Measurements from ENCODE around the gene WDR70.
"Not testable (repeated sequence)": the region's sequence is repeated elsewhere in the genome, so short reads cannot be mapped to it uniquely, and the experiment has no call there.

Gene WDR70

DNA sequence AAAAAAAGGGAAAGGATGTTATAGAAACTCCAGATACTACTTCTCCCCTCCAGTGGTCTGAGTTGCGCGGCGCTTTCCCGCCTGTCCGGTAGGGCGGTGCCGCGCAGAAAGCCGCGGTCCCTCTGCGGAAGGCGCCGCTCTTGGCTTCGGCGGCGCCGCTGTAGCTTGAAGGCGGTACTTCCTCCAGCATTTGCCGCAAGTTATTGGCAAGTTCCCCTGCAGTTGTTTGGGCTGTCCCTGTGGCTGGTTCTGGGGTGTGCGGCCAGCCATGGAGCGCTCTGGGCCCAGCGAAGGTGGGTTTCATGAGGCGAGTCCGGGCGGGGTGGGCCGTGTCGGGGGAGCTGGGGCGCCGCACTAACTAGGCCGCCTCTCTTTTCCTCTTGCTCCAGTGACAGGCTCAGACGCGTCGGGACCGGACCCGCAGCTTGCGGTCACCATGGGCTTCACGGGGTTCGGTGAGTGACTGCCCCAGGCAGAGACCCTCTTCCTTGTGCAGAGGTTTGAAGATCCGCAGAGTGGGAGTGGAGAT is at the start of gene WDR70:
WDR70 (plus strand) TSS at position 219 of the 529 bp plus-strand sequence; CDS start at position 269, 50 bp downstream.
- not testable (repeated sequence) for H3K79me2 ChIP-seq (ENCODE audit: insufficient read depth, low read length); H3K27me3 ChIP-seq (ENCODE audit: low read length); H4K20me1 ChIP-seq (ENCODE audit: low read depth, low read length); H3K27ac ChIP-seq (ENCODE audit: low read depth, low read length); H3K36me3 ChIP-seq (ENCODE audit: low read length); H3K9me2 ChIP-seq (replicated peaks; ENCODE audit: insufficient read depth, low read length); H3F3A ChIP-seq (ENCODE audit: insufficient read depth); H3K9me3 ChIP-seq (ENCODE audit: insufficient read depth, low read length)
- peak within 1 kb of the TSS; percentile 91 for H3K4me2 ChIP-seq (ENCODE audit: low read depth, low read length, poor library complexity, severe bottlenecking)
- TF ChIP-seq, protein P1, sequence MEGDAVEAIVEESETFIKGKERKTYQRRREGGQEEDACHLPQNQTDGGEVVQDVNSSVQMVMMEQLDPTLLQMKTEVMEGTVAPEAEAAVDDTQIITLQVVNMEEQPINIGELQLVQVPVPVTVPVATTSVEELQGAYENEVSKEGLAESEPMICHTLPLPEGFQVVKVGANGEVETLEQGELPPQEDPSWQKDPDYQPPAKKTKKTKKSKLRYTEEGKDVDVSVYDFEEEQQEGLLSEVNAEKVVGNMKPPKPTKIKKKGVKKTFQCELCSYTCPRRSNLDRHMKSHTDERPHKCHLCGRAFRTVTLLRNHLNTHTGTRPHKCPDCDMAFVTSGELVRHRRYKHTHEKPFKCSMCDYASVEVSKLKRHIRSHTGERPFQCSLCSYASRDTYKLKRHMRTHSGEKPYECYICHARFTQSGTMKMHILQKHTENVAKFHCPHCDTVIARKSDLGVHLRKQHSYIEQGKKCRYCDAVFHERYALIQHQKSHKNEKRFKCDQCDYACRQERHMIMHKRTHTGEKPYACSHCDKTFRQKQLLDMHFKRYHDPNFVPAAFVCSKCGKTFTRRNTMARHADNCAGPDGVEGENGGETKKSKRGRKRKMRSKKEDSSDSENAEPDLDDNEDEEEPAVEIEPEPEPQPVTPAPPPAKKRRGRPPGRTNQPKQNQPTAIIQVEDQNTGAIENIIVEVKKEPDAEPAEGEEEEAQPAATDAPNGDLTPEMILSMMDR (IDR thresholded peaks at IDR 0.05; ENCODE audit: insufficient read depth, low read length, poor library complexity, severe bottlenecking) = peak; percentile 50
- H3K9ac ChIP-seq (ENCODE audit: low read length) = peak within 1 kb of the TSS; percentile 90
- peak within 1 kb of the TSS; percentile 96 for H2AFZ ChIP-seq (ENCODE audit: low read depth, low read length, severe bottlenecking)
- H3K4me3 ChIP-seq (ENCODE audit: insufficient read depth, low read length, poor library complexity, severe bottlenecking) = peak within 1 kb of the TSS; percentile 95

DNA sequence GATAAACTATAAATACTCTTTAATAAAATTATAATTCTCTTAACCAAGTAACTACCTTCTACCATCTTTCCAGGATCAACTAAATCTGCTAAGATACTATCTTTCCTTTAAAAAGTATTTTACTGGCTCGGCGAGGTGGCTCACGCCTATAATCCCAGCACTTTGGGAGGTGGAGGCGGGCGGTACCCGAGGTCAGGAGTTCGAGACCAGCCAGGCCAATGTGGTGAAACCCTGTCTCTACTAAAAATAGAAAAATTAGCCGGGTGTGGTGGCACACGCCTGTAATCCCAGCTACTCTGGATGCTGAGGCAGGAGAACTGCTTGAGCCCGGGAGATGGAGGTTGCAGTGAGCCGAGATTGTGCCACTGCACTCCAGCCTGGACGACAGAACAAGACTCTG is 44.4 kb upstream of the WDR70 start:
- not testable (repeated sequence) for H3K79me2 ChIP-seq (ENCODE audit: insufficient read depth, low read length); H3K9ac ChIP-seq (ENCODE audit: low read length); H3K9me3 ChIP-seq (ENCODE audit: insufficient read depth, low read length); H3K27ac ChIP-seq (ENCODE audit: low read depth, low read length); H4K20me1 ChIP-seq (ENCODE audit: low read depth, low read length); H3K9me2 ChIP-seq (replicated peaks; ENCODE audit: insufficient read depth, low read length); H3K27me3 ChIP-seq (ENCODE audit: low read length); H3K4me3 ChIP-seq (ENCODE audit: insufficient read depth, low read length, poor library complexity, severe bottlenecking); H3K4me2 ChIP-seq (ENCODE audit: low read depth, low read length, poor library complexity, severe bottlenecking); H2AFZ ChIP-seq (ENCODE audit: low read depth, low read length, severe bottlenecking); H3F3A ChIP-seq (ENCODE audit: insufficient read depth)
- H3K36me3 ChIP-seq (ENCODE audit: low read length) = peaks cover 38% of the 10 kb centered on the region; the same call in 1 of the 2 replicates

DNA sequence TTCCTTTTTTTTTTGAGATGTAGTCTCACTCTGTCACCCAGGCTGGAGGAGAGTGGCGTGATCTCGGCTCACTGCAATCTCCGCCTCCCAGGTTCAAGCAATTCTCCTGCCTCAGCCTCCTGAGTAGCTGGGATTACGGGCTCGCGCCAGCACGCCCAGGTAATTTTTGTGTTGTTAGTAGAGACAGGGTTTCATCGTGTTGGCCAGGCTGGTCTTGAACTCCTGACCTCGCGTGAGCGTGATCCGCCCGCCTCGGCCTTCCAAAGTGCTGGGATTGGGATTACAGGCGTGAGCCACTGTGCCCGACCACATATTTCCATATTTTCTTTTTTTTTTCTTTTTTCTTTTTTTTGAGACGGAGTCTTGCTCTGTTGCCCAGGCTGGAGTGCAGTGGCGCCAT is 36.4 kb upstream of the WDR70 start:
- peaks cover 26% of the 10 kb centered on the region; the same call in 1 of the 2 replicates for H3K36me3 ChIP-seq (ENCODE audit: low read length)
- H3F3A ChIP-seq (ENCODE audit: insufficient read depth); H3K27ac ChIP-seq (ENCODE audit: low read depth, low read length); H3K4me3 ChIP-seq (ENCODE audit: insufficient read depth, low read length, poor library complexity, severe bottlenecking); H2AFZ ChIP-seq (ENCODE audit: low read depth, low read length, severe bottlenecking); H3K9me2 ChIP-seq (replicated peaks; ENCODE audit: insufficient read depth, low read length); H3K9ac ChIP-seq (ENCODE audit: low read length); H3K4me2 ChIP-seq (ENCODE audit: low read depth, low read length, poor library complexity, severe bottlenecking); H3K79me2 ChIP-seq (ENCODE audit: insufficient read depth, low read length); H4K20me1 ChIP-seq (ENCODE audit: low read depth, low read length); H3K9me3 ChIP-seq (ENCODE audit: insufficient read depth, low read length); H3K27me3 ChIP-seq (ENCODE audit: low read length): not testable (repeated sequence)

DNA sequence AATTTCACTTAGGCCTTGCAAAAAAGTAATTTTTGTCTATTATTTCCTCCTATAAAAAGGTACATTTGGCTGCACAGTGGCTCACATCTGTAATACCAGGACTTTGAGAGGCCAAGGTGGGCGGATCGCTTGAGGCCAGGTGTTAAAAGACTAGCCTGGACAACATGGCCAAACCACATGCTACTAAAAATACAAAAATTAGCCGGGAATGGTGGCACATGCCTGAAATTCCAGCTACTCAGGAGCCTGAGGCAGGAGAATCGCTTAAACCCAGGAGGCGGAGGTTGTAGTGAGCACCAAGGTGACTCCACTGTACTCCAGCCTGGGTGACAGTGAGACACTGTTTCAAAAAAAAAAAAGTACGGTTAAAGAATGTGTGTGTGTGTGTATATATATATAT is 24.0 kb upstream of the WDR70 start:
- H3K9me3 ChIP-seq (ENCODE audit: insufficient read depth, low read length) = no peaks in the 10 kb centered on the region
- peaks cover 5% of the 10 kb centered on the region; the same call in 1 of the 2 replicates for H4K20me1 ChIP-seq (ENCODE audit: low read depth, low read length)
- H3K36me3 ChIP-seq (ENCODE audit: low read length) = peaks cover 30% of the 10 kb centered on the region
- no peak overlapping the region for H3K27ac ChIP-seq (ENCODE audit: low read depth, low read length)
- H3K79me2 ChIP-seq (ENCODE audit: insufficient read depth, low read length) = peaks cover 15% of the 10 kb centered on the region
- H3K9me2 ChIP-seq (replicated peaks; ENCODE audit: insufficient read depth, low read length) = no peaks in the 10 kb centered on the region
- no peak overlapping the region for H3K4me3 ChIP-seq (ENCODE audit: insufficient read depth, low read length, poor library complexity, severe bottlenecking)
- H3K27me3 ChIP-seq (ENCODE audit: low read length) = no peaks in the 10 kb centered on the region
- no peak overlapping the region for H3K4me2 ChIP-seq (ENCODE audit: low read depth, low read length, poor library complexity, severe bottlenecking)
- no peak for TF ChIP-seq EZH2phosphoT487 (conservative IDR thresholded peaks at IDR 0.05; ENCODE audit: low read length)
- TF ChIP-seq, protein P1 (IDR thresholded peaks at IDR 0.05; ENCODE audit: insufficient read depth, low read length, poor library complexity, severe bottlenecking) = no peak
- H3F3A ChIP-seq (ENCODE audit: insufficient read depth) = no peaks in the 10 kb centered on the region
- no peak overlapping the region for H3K9ac ChIP-seq (ENCODE audit: low read length)
- H2AFZ ChIP-seq (ENCODE audit: low read depth, low read length, severe bottlenecking) = no peak overlapping the region
